A549 (cell line): Measurements from ENCODE around the gene PIK3C2B. TPM values are rescaled to one million over a fixed set of nuclear protein-coding genes. Genes with fewer than 3 reads are reported as not detected.
"Not testable (repeated sequence)": the region's sequence is repeated elsewhere in the genome, so short reads cannot be mapped to it uniquely, and the experiment has no call there.

Experiments used
- ATAC-seq, 2 experiments: fragments of 200-7000 bp in 1 of 2; fragments of >200 bp in 1 of 2; cut with Nextera tagmentation in 1 of 2; cut with Tn5 transposase in 1 of 2; 3 replicates each; pipeline versions ENCODE4 v1.8.0 to v1.9.1; 2018 to 2020; ENCODE audit warnings: mild to moderate bottlenecking in 1 of 2, moderate library complexity in 1 of 2
- CTCF ChIA-PET: fragments of 300-600 bp; sonication (Branson Sonifier 250); formaldehyde crosslinking; extraction: SDS; loops from one replicate; lab custom pipeline; 2021; ENCODE audit warnings: antibody characterized with exemption, inconsistent platforms; lab: Yijun Ruan, JAX
- POLR2A ChIA-PET: fragments of 350-600 bp; formaldehyde crosslinking; extraction: SDS; loops from one replicate; lab custom pipeline; 2021; ENCODE audit warnings: antibody characterized with exemption, inconsistent platforms; lab: Yijun Ruan, JAX
- DNase-seq, 2 experiments: peaks; one replicate each; pipeline versions ENCODE4 v3.0.0 to v3.0.0-alpha.2; 2011 to 2016; ENCODE audit warnings: low read depth in 1 of 2, low spot score in 1 of 2
- FAIRE-seq: peaks from 2 replicates; lab custom pipeline; 2011; peaks lifted over from hg19 to GRCh38; lab: Jason Lieb, UNC
- H3K27ac ChIP-seq, 2 experiments: fragments of >200 bp; sonication (Bioruptor Twin); formaldehyde crosslinking; 3 replicates each; pipeline ENCODE4 v1.5.1; 2016 to 2017
- H3K4me1 ChIP-seq: fragments of >200 bp; sonication (Bioruptor Twin); formaldehyde crosslinking; 3 replicates; pipeline ENCODE4 v1.6.1; 2016
- H3K4me2 ChIP-seq: fragments of >200 bp; sonication (Bioruptor Twin); formaldehyde crosslinking; 3 replicates; pipeline ENCODE4 v1.6.1; 2016
- H3K4me3 ChIP-seq: fragments of >200 bp; sonication (Bioruptor Twin); formaldehyde crosslinking; 3 replicates; pipeline ENCODE4 v1.5.1; 2016
- H3K9me3 ChIP-seq: fragments of >200 bp; sonication (Bioruptor Twin); formaldehyde crosslinking; 3 replicates; pipeline ENCODE4 v1.6.1; 2016
- CEBPB ChIP-seq, 2 experiments: fragments of >200 bp in 1 of 2; sonication (Bioruptor Twin) in 1 of 2; formaldehyde crosslinking in 1 of 2; IDR thresholded peaks; 2 replicates each; pipeline ENCODE4 v1.6.1; 2012 to 2016
- CHD4 ChIP-seq: fragments of 200-600 bp; sonication (generic); IDR thresholded peaks from 2 replicates; pipeline ENCODE4 v1.6.1; 2016; ENCODE audit warnings: antibody characterized with exemption, mild to moderate bottlenecking, borderline replicate concordance
- EHF ChIP-seq: fragments of 250-450 bp; sonication (Bioruptor Pico); IDR thresholded peaks from 2 replicates; pipeline ENCODE4 v1.5.0; 2020; ENCODE audit warnings: mild to moderate bottlenecking
- FOSL2 ChIP-seq, 2 experiments: fragments of 450-650 bp in 1 of 2; fragments of >200 bp in 1 of 2; sonication (Bioruptor Twin) in 1 of 2; formaldehyde crosslinking; IDR thresholded peaks; 2 replicates each; pipeline versions ENCODE4 v1.5.0 to v1.6.1; 2016 to 2020; ENCODE audit warnings: mild to moderate bottlenecking in 1 of 2, moderate library complexity in 1 of 2
- FOXS1 ChIP-seq: fragments of 250-450 bp; sonication (Bioruptor Pico); IDR thresholded peaks from 2 replicates; pipeline ENCODE4 v1.5.0; 2020; ENCODE audit warnings: mild to moderate bottlenecking, moderate library complexity
- GATA3 ChIP-seq: IDR thresholded peaks from 2 replicates; pipeline ENCODE4 v1.6.1; 2012; ENCODE audit warnings: borderline replicate concordance
- HDAC2 ChIP-seq: fragments of 200-600 bp; sonication (generic); IDR thresholded peaks from 2 replicates; pipeline ENCODE4 v1.6.1; 2016
- NFE2L2 ChIP-seq: fragments of 150-350 bp; conservative IDR thresholded peaks from 2 replicates; pipeline ENCODE4 v1.6.1; 2014; ENCODE audit warnings: low read length
- NR3C1 ChIP-seq: fragments of >200 bp; sonication (Bioruptor Twin); formaldehyde crosslinking; IDR thresholded peaks from 3 replicates; pipeline ENCODE4 v1.6.1; 2017
- POLR2A ChIP-seq: IDR thresholded peaks from 2 replicates; pipeline ENCODE4 v1.6.1; 2012; ENCODE audit warnings: mild to moderate bottlenecking, low read length
- POLR2AphosphoS2 ChIP-seq: conservative IDR thresholded peaks from 2 replicates; pipeline ENCODE4 v1.6.1; 2012; ENCODE audit warnings: low read length, improper control_type of control experiment, inconsistent platforms
- RNF2 ChIP-seq: fragments of 200-600 bp; sonication (generic); IDR thresholded peaks from 2 replicates; pipeline ENCODE4 v1.6.1; 2016; ENCODE audit warnings: low read depth, mild to moderate bottlenecking, antibody characterized with exemption, moderate library complexity, borderline replicate concordance
- SMC3 ChIP-seq: fragments of >200 bp; sonication (Bioruptor Twin); formaldehyde crosslinking; IDR thresholded peaks from 3 replicates; pipeline ENCODE4 v1.6.1; 2018; ENCODE audit warnings: inconsistent platforms
- TP53 ChIP-seq: fragments of 250-450 bp; sonication (Bioruptor Pico); IDR thresholded peaks from 2 replicates; pipeline ENCODE4 v1.5.0; 2021; ENCODE audit warnings: mild to moderate bottlenecking, moderate library complexity
- WGBS: methylation state at CpG from one replicate; pipeline ENCODE4 v1.1.6; 2017; ENCODE audit errors: missing lambda C conversion rate; 5-methylcytosine and 5-hydroxymethylcytosine counted together
- polyA plus RNA-seq, 4 experiments: library from polyadenylated mRNA; depleted of rRNA in 3 of 4; stranded (reverse); fragments of >200 nt; fragmentation: RNase III in 1 of 4; extraction: RNeasy Plus Mini Kit Qiagen cat#74134 plus additional on column Dnase treatment in 1 of 4; gene quantifications; 2 replicates in 3 of 4; 3 replicates in 1 of 4; pipeline ENCODE4 v1.2.3, GENCODE V29; 2011 to 2017
- TF ChIP-seq, protein P1 (sequence below): fragments of 250-450 bp; sonication (Bioruptor Pico); IDR thresholded peaks from 2 replicates; pipeline ENCODE4 v1.5.0; 2021; ENCODE audit warnings: mild to moderate bottlenecking, moderate library complexity, borderline replicate concordance
- TF ChIP-seq, protein P2 (sequence below): IDR thresholded peaks from 2 replicates; pipeline ENCODE4 v1.6.1; 2012; ENCODE audit warnings: low read depth, borderline replicate concordance
- TF ChIP-seq, protein P3 (sequence below): fragments of 250-450 bp; sonication (Bioruptor Pico); IDR thresholded peaks from 2 replicates; pipeline ENCODE4 v1.5.0; 2020; ENCODE audit warnings: low read depth, mild to moderate bottlenecking, moderate library complexity
- TF ChIP-seq, protein P4 (sequence below): IDR thresholded peaks from 2 replicates; pipeline ENCODE4 v1.6.1; 2012

The PIK3C2B gene
- polyA plus RNA-seq, 2 of the 4 experiments (the other 2 are of a cell fraction) = 9.2 to 9.7 TPM

DNA sequence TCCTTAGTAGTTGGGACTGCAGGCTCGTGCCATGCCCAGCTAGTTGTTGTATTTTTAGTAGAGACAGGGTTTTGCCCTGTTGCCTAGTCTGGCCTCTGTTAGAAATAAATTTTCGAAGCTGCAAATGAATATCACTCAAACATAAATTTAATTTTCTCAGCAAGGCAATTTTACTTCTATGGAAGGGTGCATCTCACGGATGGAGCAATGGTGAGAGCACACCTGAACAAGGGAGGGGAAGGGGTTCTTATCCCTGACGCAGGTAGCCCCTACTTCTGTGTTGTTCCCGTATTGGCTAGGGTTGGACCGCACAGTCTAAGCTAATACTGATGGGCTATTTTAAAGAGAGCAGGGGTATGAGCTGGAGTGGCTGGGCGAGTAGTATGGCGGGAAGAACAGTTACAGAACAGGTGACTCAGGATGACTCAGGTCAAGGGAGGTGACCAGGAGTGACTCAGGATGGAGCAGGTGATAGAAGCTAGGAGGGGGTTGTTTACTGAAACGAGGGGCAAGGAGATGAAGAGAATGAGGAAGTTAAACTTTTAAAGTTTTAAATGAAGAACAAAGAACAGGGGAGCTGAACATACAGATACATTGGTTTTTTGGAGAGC lies 29.1 kb upstream of the PIK3C2B start:
- peak in 1 of 2 experiments; percentile 62 for DNase-seq
- POLR2A ChIA-PET = no interaction called here
- no peak overlapping the region for H3K4me3 ChIP-seq

DNA sequence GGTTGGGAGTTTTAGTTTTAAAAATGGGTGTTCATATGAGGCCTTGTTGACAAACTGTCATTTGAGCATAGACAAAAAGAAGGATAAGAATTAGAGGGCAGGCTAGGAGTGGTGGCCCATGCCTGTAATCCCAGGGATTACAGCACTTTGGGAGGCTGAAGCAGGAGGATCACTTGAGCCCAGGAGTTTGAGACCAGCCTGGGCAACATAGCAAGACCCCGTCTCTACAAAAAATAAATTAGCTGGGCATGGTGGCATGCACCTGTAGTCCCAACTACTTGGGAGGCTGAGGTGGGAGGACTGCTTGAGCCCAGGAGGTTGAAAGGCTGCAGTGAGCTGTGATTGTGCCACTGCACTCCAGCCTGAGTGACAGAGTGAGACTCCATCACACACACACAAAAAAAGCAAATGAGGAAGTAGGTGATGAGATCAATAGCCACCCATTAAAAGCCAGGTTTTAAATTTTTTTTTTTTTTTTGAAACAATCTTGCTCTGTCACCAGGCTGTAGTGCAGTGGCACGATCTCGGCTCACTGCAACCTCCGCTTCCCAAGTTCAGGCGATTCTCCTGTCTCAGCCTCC lies 27.4 kb upstream of the PIK3C2B start:
- H3K4me3 ChIP-seq, H3K4me2 ChIP-seq, H3K27ac ChIP-seq, FAIRE-seq, DNase-seq, ATAC-seq, POLR2A ChIA-PET: not testable (repeated sequence)
- peaks cover 15% of the 10 kb centered on the region for H3K9me3 ChIP-seq
- CTCF ChIA-PET = interaction anchor here (0.7 kb wide), 1 partner anchor 30 kb away, joined by 3 read pairs; no protein-coding TSS in a partner anchor
- WGBS = 81% methylated on average over 5 of the region's 5 CpGs
- peaks cover 22% of the 10 kb centered on the region for H3K4me1 ChIP-seq

More for the DNA sequence above, 29.1 kb upstream of the PIK3C2B start:
- H3K27ac ChIP-seq = peak overlapping the region in 1 of 2 experiments; percentile 44; a peak in 1 of 6 replicates
- ATAC-seq (peak in 1 of 2 experiments; percentile 40; a peak in 2 of 6 replicates), FAIRE-seq (no peak)
- CTCF ChIA-PET = interaction anchor here (0.6 to 2.1 kb wide), 5 partner anchors 9 to 283 kb away, joined by 3 to 7 read pairs (median 4); no protein-coding TSS in a partner anchor
- no peak overlapping the region for H3K4me2 ChIP-seq
- TF ChIP-seq EHF (no peak), FOSL2 (IDR thresholded peaks at IDR 0.05) (no peak), FOSL2 (CRISPR knock-in tag; IDR thresholded peaks at IDR 0.05) (peak; percentile 58), POLR2A (no peak)
- peaks cover 10% of the 10 kb centered on the region; the same call in 2 of the 3 replicates for H3K4me1 ChIP-seq
- 82% methylated on average over 9 of the region's 9 CpGs for WGBS
- peaks cover 15% of the 10 kb centered on the region for H3K9me3 ChIP-seq

DNA sequence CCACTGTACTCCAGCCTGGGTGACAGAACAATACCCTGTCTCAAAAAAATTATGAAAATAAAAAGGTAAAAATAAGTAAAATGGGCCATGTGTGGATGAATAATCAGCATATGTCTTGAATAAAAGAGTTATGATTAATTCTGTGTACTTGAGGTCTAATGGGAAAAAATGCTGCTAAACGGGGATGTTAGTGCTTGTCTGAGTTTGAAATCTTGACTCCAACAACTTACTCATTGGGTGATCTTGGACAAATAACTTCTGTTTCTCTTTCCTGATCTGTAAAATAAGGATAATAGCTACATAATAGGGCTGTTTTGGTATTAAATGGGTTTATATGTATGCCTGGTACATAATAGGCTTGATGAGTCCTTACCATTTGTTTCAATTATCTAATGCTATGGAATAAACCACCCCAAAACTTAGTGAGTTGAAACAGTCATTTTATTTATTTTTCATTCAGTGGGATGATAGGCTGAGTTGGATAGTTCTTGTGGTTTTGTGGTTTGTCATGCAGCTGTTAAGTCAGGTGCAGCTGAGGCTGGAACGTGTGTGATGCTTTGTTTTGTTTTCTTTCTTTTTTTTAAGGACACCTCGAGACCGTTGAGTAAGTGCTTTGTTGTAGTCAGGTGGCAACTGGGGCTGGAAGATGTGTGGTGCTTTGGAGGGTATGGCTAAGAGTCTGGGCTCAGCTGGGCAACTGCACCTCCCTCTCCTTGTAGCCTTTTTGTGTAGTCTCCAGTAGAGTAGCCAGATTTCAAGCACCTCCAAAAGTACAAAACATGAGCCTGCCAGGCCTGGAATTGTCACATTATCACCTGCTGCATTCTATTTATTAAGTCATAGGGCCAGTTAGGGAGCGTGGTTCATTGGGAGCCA lies 26.5 kb upstream of the PIK3C2B start:
- H3K27ac ChIP-seq = no peak overlapping the region
- no peak overlapping the region for H3K4me3 ChIP-seq
- peaks cover 22% of the 10 kb centered on the region for H3K4me1 ChIP-seq
- H3K9me3 ChIP-seq = peaks cover 15% of the 10 kb centered on the region
- FAIRE-seq (no peak), DNase-seq (no peak), ATAC-seq (no peak)
- TF ChIP-seq HDAC2 (no peak), NFE2L2 (no peak), EHF (no peak), TP53 (no peak), CHD4 (no peak), NR3C1 (no peak), SMC3 (no peak), CEBPB (IDR thresholded peaks at IDR 0.05) (no peak), POLR2AphosphoS2 (no peak), RNF2 (no peak), FOXS1 (CRISPR knock-in tag) (no peak), GATA3 (no peak)
- TF ChIP-seq, protein P1, sequence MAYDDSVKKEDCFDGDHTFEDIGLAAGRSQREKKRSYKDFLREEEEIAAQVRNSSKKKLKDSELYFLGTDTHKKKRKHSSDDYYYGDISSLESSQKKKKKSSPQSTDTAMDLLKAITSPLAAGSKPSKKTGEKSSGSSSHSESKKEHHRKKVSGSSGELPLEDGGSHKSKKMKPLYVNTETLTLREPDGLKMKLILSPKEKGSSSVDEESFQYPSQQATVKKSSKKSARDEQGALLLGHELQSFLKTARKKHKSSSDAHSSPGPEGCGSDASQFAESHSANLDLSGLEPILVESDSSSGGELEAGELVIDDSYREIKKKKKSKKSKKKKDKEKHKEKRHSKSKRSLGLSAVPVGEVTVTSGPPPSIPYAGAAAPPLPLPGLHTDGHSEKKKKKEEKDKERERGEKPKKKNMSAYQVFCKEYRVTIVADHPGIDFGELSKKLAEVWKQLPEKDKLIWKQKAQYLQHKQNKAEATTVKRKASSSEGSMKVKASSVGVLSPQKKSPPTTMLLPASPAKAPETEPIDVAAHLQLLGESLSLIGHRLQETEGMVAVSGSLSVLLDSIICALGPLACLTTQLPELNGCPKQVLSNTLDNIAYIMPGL = no peak
- TF ChIP-seq, protein P2, sequence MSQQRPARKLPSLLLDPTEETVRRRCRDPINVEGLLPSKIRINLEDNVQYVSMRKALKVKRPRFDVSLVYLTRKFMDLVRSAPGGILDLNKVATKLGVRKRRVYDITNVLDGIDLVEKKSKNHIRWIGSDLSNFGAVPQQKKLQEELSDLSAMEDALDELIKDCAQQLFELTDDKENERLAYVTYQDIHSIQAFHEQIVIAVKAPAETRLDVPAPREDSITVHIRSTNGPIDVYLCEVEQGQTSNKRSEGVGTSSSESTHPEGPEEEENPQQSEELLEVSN = no peak
- TF ChIP-seq, protein P3, sequence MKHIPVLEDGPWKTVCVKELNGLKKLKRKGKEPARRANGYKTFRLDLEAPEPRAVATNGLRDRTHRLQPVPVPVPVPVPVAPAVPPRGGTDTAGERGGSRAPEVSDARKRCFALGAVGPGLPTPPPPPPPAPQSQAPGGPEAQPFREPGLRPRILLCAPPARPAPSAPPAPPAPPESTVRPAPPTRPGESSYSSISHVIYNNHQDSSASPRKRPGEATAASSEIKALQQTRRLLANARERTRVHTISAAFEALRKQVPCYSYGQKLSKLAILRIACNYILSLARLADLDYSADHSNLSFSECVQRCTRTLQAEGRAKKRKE (CRISPR knock-in tag) = no peak
- TF ChIP-seq, protein P4, sequence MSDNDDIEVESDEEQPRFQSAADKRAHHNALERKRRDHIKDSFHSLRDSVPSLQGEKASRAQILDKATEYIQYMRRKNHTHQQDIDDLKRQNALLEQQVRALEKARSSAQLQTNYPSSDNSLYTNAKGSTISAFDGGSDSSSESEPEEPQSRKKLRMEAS = no peak
- WGBS = 86% methylated on average over 5 of the region's 5 CpGs
- no peak overlapping the region for H3K4me2 ChIP-seq
- POLR2A ChIA-PET = no interaction called here
- CTCF ChIA-PET = interaction anchor here (0.6 to 0.7 kb wide), 2 partner anchors 31 to 34 kb away, joined by 3 read pairs; no protein-coding TSS in a partner anchor

DNA sequence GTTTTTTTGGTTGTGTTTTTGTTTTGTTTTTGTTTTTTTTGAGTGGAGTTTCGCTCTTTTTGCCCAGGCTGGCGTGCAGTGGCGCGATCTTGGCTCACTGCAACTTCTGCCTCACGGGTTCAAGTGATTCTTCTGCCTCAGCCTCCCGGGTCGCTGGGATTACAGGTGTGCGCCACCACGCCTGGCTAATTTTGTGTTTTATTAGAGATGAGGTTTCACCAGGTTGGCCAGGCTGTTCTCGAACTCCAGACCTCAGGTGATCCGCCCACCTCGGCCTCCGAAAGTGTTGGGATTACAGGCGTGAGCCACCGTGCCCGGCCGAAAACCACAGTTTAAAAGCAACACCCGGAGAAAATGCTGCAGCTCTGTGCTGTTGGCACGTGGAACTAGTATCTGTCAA lies 22.8 kb upstream of the PIK3C2B start:
- 92% methylated on average over 19 of the region's 19 CpGs for WGBS
- Histone ChIP-seq H3K4me3 (peak overlapping the region; percentile 62), H3K4me2 (peak overlapping the region; percentile 88), H3K27ac (peak overlapping the region; percentile 96), H3K4me1 (peaks cover 12% of the 10 kb centered on the region)
- CTCF ChIA-PET = interaction anchor here (1.3 to 4.3 kb wide), 3 partner anchors 14 to 290 kb away, joined by 3 to 20 read pairs (median 18); no protein-coding TSS in a partner anchor
- POLR2A ChIA-PET = interaction anchor here (0.6 to 2.5 kb wide), 3 partner anchors 11 to 301 kb away, joined by 4 to 87 read pairs (median 4); no protein-coding TSS in a partner anchor
- H3K9me3 ChIP-seq, DNase-seq, FAIRE-seq, ATAC-seq: not testable (repeated sequence)
